ENCODE measurements around the gene C1orf21. TPM values are rescaled to one million over a fixed set of nuclear protein-coding genes. Genes with fewer than 3 reads are reported as not detected.
A peak's percentile ranks its signal among the peaks of the same experiment; 100 is the strongest.

Gene C1orf21
- total and polyA plus RNA-seq, 12 donors = 20.6 to 76.7 (median 67.5) TPM

- H3K27ac ChIP-seq = peak overlapping the region in 9 of 10 donors; percentile 61 to 88 (median 79)
- no peak for TF ChIP-seq CTCF (IDR thresholded peaks at IDR 0.05)
- no peak for ATAC-seq
- DNase-seq = no peak
- no peaks in the 10 kb centered on the region for H3K9me3 ChIP-seq
- H3K4me1 ChIP-seq = peaks cover 12 to 63% (median 51%) of the 10 kb centered on the region in 9 donors
- no peaks in the 10 kb centered on the region for H3K27me3 ChIP-seq
- peaks cover 0 to 18% (median 0%) of the 10 kb centered on the region in 9 donors for H3K36me3 ChIP-seq
- intact Hi-C loops (cut with DNase I) = loop anchor here in 2 of 10 donors (5.0 to 10.0 kb wide), 4 partner anchors 42 to 233 kb away; partner anchors contain the start of gene C1orf21 (in 1 of the 2)
- H3K4me3 ChIP-seq = no peak overlapping the region
Observed at GRCh38 chr1:184620469-184620868, 233.6 kb downstream of the C1orf21 start.

- H3K36me3 ChIP-seq = peaks cover 0 to 18% (median 0%) of the 10 kb centered on the region in 9 donors
- ATAC-seq (peak; percentile 24 to 70 (median 48)), DNase-seq (peak in 1 of 2 donors; percentile 44)
- H3K27me3 ChIP-seq = no peaks in the 10 kb centered on the region
- intact Hi-C loops (cut with DNase I) = loop anchor here in 2 of 10 donors (5.0 to 10.0 kb wide), 4 partner anchors 41 to 234 kb away; partner anchors contain the start of gene C1orf21 (in 1 of the 2)
- H3K27ac ChIP-seq = peak overlapping the region; percentile 41 to 88 (median 78)
- WGBS, 2 donors = 40 to 54% methylated on average over 5 of the region's 5 CpGs
- no peak overlapping the region for H3K4me3 ChIP-seq
- peaks cover 12 to 63% (median 59%) of the 10 kb centered on the region in 9 donors for H3K4me1 ChIP-seq
- H3K9me3 ChIP-seq = no peaks in the 10 kb centered on the region
- no peak for TF ChIP-seq CTCF (IDR thresholded peaks at IDR 0.05)
Observed at GRCh38 chr1:184621260-184621659, 234.4 kb downstream of the C1orf21 start.

- intact Hi-C loops (cut with DNase I) = loop anchor here in 2 of 10 donors (5.0 to 10.0 kb wide), 4 partner anchors 40 to 235 kb away; partner anchors contain the start of gene C1orf21 (in 1 of the 2)
- no peaks in the 10 kb centered on the region for H3K9me3 ChIP-seq
- H3K27ac ChIP-seq = peak overlapping the region; percentile 41 to 94 (median 78)
- peaks cover 0 to 18% (median 0%) of the 10 kb centered on the region in 9 donors for H3K36me3 ChIP-seq
- peak in 3 of 9 donors; percentile 8 to 32 (median 16) for TF ChIP-seq CTCF (IDR thresholded peaks at IDR 0.05)
- ATAC-seq (peak; percentile 75 to 91 (median 84)), DNase-seq (peak; percentile 65 to 77)
- WGBS, 2 donors = 17 to 24% methylated on average over 9 of the region's 9 CpGs
- peaks cover 14 to 72% (median 69%) of the 10 kb centered on the region in 9 donors for H3K4me1 ChIP-seq
- peak overlapping the region in 1 of 10 donors; percentile 4 for H3K4me3 ChIP-seq
- H3K27me3 ChIP-seq = no peaks in the 10 kb centered on the region
Observed at GRCh38 chr1:184622136-184622823, 235.5 kb downstream of the C1orf21 start.

- WGBS, 2 donors = 88 to 93% methylated on average over 4 of the region's 4 CpGs
- DNase-seq = no peak
- no peak for ATAC-seq
Observed at GRCh38 chr1:184623404-184623803, 236.6 kb downstream of the C1orf21 start.

More at GRCh38 chr1:184623404-184623803, 236.6 kb downstream of the C1orf21 start:
- Histone ChIP-seq H3K4me3 (no peak overlapping the region), H3K27me3 (no peaks in the 10 kb centered on the region), H3K4me1 (peaks cover 14 to 79% (median 72%) of the 10 kb centered on the region in 9 donors), H3K27ac (peak overlapping the region in 9 of 10 donors; percentile 72 to 94 (median 79)), H3K9me3 (no peaks in the 10 kb centered on the region), H3K36me3 (peaks cover 0 to 22% (median 0%) of the 10 kb centered on the region in 9 donors)
- TF ChIP-seq CTCF (IDR thresholded peaks at IDR 0.05) = no peak
- intact Hi-C loops (cut with DNase I) = loop anchor here in 2 of 10 donors (5.0 to 10.0 kb wide), 4 partner anchors 39 to 236 kb away; partner anchors contain the start of gene C1orf21 (in 1 of the 2)

Measured in heart right ventricle (tissue), 16 donors.